MCF 10A (cell line): ENCODE data around the gene RPL37A. TPM values are rescaled to one million over a fixed set of nuclear protein-coding genes. Genes with fewer than 3 reads are reported as not detected.

ENCODE experiments used
- BruUV-seq: library from RNA; stranded (reverse); fragments of 400-500 nt; replicated peaks from 2 replicates; lab custom pipeline; 2021; lab: Mats Ljungman, UMichigan
- CTCF ChIA-PET: fragments of 300-600 bp; sonication (Branson Sonifier 250); formaldehyde crosslinking; extraction: SDS; loops from one replicate; lab custom pipeline; 2021; ENCODE audit warnings: antibody characterized with exemption, inconsistent platforms; lab: Yijun Ruan, JAX
- POLR2A ChIA-PET: fragments of 300-600, 350-650 bp; sonication (Branson Sonifier 250); formaldehyde crosslinking; extraction: SDS; loops from one replicate; lab custom pipeline; 2020; ENCODE audit warnings: antibody characterized with exemption, inconsistent platforms; lab: Yijun Ruan, JAX
- DNase-seq: peaks from one replicate; pipeline ENCODE4 v3.0.0-alpha.2; 2018; ENCODE audit not compliant: unreplicated experiment
- H3K27ac Mint-ChIP-seq: one replicate; pipeline ENCODE4 v1.8.0; 2022; ENCODE audit warnings: mild to moderate bottlenecking, low read depth, mixed read lengths; ENCODE audit not compliant: unreplicated experiment
- H3K27me3 Mint-ChIP-seq: one replicate; pipeline ENCODE4 v1.8.0; 2022; ENCODE audit warnings: mixed read lengths; ENCODE audit not compliant: insufficient read depth, unreplicated experiment
- H3K36me3 Mint-ChIP-seq: one replicate; pipeline ENCODE4 v1.8.0; 2022; ENCODE audit warnings: mild to moderate bottlenecking, moderate library complexity, mixed read lengths; ENCODE audit not compliant: insufficient read depth, unreplicated experiment
- H3K4me1 Mint-ChIP-seq: one replicate; pipeline ENCODE4 v1.8.0; 2022; ENCODE audit warnings: mixed read lengths; ENCODE audit not compliant: insufficient read depth, unreplicated experiment
- H3K4me3 Mint-ChIP-seq: one replicate; pipeline ENCODE4 v1.8.0; 2022; ENCODE audit warnings: mild to moderate bottlenecking, moderate library complexity, mixed read lengths; ENCODE audit not compliant: unreplicated experiment
- H3K9me3 Mint-ChIP-seq: one replicate; pipeline ENCODE4 v1.8.0; 2022; ENCODE audit warnings: mixed read lengths; ENCODE audit not compliant: unreplicated experiment
- CTCF ChIP-seq: fragments of 200-600 bp; IDR thresholded peaks from one replicate; pipeline ENCODE4 v1.8.0; 2022; ENCODE audit warnings: antibody characterized with exemption, mild to moderate bottlenecking; ENCODE audit not compliant: unreplicated experiment
- intact Hi-C: fragments of 100-400 bp; cut with micrococcal nuclease; formaldehyde crosslinking; loops from 2 replicates; pipeline ENCODE4 v1.14.1; 2022
- total RNA-seq: library from RNA; stranded (reverse); gene quantifications from 2 replicates; pipeline ENCODE4 v1.2.3, GENCODE V29; 2022

RPL37A gene
- total RNA-seq, 1 experiment from 2014 or later, result 4,349 TPM

GRCh38 chr2:216541505-216541904 lies 42.9 kb downstream of the RPL37A start:
- BruUV-seq, result no TSS peak
- CTCF ChIA-PET, result interaction anchor here (1.9 to 3.0 kb wide), 5 partner anchors 9 to 124 kb away, joined by 6 to 21 read pairs (median 15); no protein-coding TSS in a partner anchor
- Mint-ChIP-seq H3K36me3 (no peaks in the 10 kb centered on the region), H3K9me3 (no peaks in the 10 kb centered on the region), H3K4me1 (peaks cover 39% of the 10 kb centered on the region), H3K4me3 (no peak overlapping the region), H3K27me3 (no peaks in the 10 kb centered on the region), H3K27ac (no peak overlapping the region)
- intact Hi-C loops, result no loop called here
- TF ChIP-seq CTCF, result no peak
- no peak for DNase-seq
- POLR2A ChIA-PET, result interaction anchor here (1.6 to 3.2 kb wide), 3 partner anchors 10 to 123 kb away, joined by 3 to 32 read pairs (median 7); no protein-coding TSS in a partner anchor

- H3K27me3 Mint-ChIP-seq, result no peaks in the 10 kb centered on the region
- no peak for TF ChIP-seq CTCF
- no peak for DNase-seq
- H3K4me1 Mint-ChIP-seq, result peaks cover 38% of the 10 kb centered on the region
- CTCF ChIA-PET, result interaction anchor here (1.3 to 3.2 kb wide), 2 partner anchors 9 to 26 kb away, joined by 3 to 16 read pairs; no protein-coding TSS in a partner anchor
- H3K9me3 Mint-ChIP-seq, result no peaks in the 10 kb centered on the region
- no TSS peak for BruUV-seq
- H3K4me3 Mint-ChIP-seq, result no peak overlapping the region
- intact Hi-C loops, result no loop called here
- H3K27ac Mint-ChIP-seq, result no peak overlapping the region
- POLR2A ChIA-PET, result interaction anchor here (0.7 kb wide), 1 partner anchor 1783 kb away, joined by 3 read pairs; no protein-coding TSS in a partner anchor
- H3K36me3 Mint-ChIP-seq, result no peaks in the 10 kb centered on the region
These were observed 46.7 kb downstream of the RPL37A start for GRCh38 chr2:216545359-216545758.

GRCh38 chr2:216546241-216546640 lies 47.6 kb downstream of the RPL37A start:
- Mint-ChIP-seq H3K36me3 (no peaks in the 10 kb centered on the region), H3K9me3 (no peaks in the 10 kb centered on the region), H3K4me1 (peaks cover 38% of the 10 kb centered on the region), H3K27ac (no peak overlapping the region), H3K4me3 (no peak overlapping the region), H3K27me3 (no peaks in the 10 kb centered on the region)
- BruUV-seq, result no TSS peak
- no peak for TF ChIP-seq CTCF
- DNase-seq, result no peak
- ChIA-PET CTCF (interaction anchor here (0.6 to 3.2 kb wide), 2 partner anchors 27 to 1204 kb away, joined by 4 to 16 read pairs; no protein-coding TSS in a partner anchor), POLR2A (interaction anchor here (1.7 kb wide), 1 partner anchor 105 kb away, joined by 6 read pairs; no protein-coding TSS in a partner anchor)
- intact Hi-C loops, result no loop called here

GRCh38 chr2:216546641-216547403 lies 48.2 kb downstream of the RPL37A start:
- no TSS peak for BruUV-seq

More at GRCh38 chr2:216546641-216547403, 48.2 kb downstream of the RPL37A start:
- ChIA-PET CTCF (interaction anchor here (0.6 to 3.2 kb wide), 3 partner anchors 27 to 1204 kb away, joined by 3 to 16 read pairs (median 4); no protein-coding TSS in a partner anchor), POLR2A (interaction anchor here (0.5 to 1.7 kb wide), 2 partner anchors 104 to 146 kb away, joined by 4 to 6 read pairs; no protein-coding TSS in a partner anchor)
- Mint-ChIP-seq H3K27ac (peak overlapping the region; percentile 7), H3K9me3 (no peaks in the 10 kb centered on the region), H3K36me3 (no peaks in the 10 kb centered on the region), H3K4me1 (peaks cover 43% of the 10 kb centered on the region), H3K4me3 (no peak overlapping the region), H3K27me3 (no peaks in the 10 kb centered on the region)
- intact Hi-C loops, result no loop called here
- no peak for DNase-seq
- no peak for TF ChIP-seq CTCF
